Measurements from ENCODE around the gene ZMAT3.

GRCh38 chr3:179027326-179027900, 44.2 kb downstream of the ZMAT3 start:
- TF ChIP-seq CTCF (conservative IDR thresholded peaks at IDR 0.05; ENCODE audit: low read length) (no peak), EZH2phosphoT487 (IDR thresholded peaks at IDR 0.05; ENCODE audit: borderline replicate concordance) (no peak)

Data from Loucy (cell line).